Keratinocyte (primary cell): ENCODE measurements around the gene RBAK.

Experiments used
- CTCF ChIP-seq, 3 experiments: IDR thresholded peaks in 1 of 3; conservative IDR thresholded peaks in 1 of 3; optimal IDR thresholded peaks in 1 of 3; 2 replicates in 2 of 3; 3 replicates in 1 of 3; pipeline versions ENCODE3 to v1.5.1; 2011; ENCODE audit warnings: low read length in 3 of 3, mild to moderate bottlenecking in 3 of 3, moderate library complexity in 2 of 3, control low read depth in 1 of 3, inconsistent platforms in 1 of 3; ENCODE audit not compliant: insufficient read depth in 2 of 3; ENCODE audit errors: extremely low read depth in 1 of 3
- EZH2 ChIP-seq: IDR thresholded peaks from one replicate; pipeline ENCODE4 v1.6.1; 2012; ENCODE audit warnings: inconsistent platforms, mild to moderate bottlenecking, low read length, moderate library complexity

- TF ChIP-seq CTCF (optimal IDR thresholded peaks at IDR 0.05 in 1 of 3, IDR thresholded peaks at IDR 0.05 in 1 of 3, conservative IDR thresholded peaks at IDR 0.05 in 1 of 3; ENCODE audit: extremely low read depth in 1 of 3, insufficient read depth in 2 of 3, low read length in 3 of 3) (no peak), EZH2 (no peak)
Measured at GRCh38 chr7:5065107-5065407, 19.4 kb downstream of the RBAK start.
